Mucosa of rectum (tissue), 2 donors: Measurements from ENCODE around the gene SEMA3C.
A peak's percentile ranks its signal among the peaks of the same experiment; 100 is the strongest.

Experiments used
- H3K27ac ChIP-seq, 2 donors: one replicate each; pipeline ENCODE4 v1.7.0; 2013; ENCODE audit warnings: inconsistent platforms in 2 of 2, low read depth in 2 of 2, low read length in 2 of 2
- H3K27me3 ChIP-seq, 2 donors: one replicate each; pipeline ENCODE4 v1.7.0; 2013; ENCODE audit warnings: low read length in 2 of 2; ENCODE audit not compliant: control insufficient read depth in 2 of 2, insufficient read depth in 2 of 2
- H3K36me3 ChIP-seq, 2 donors: one replicate each; pipeline ENCODE4 v1.7.0; 2013; ENCODE audit warnings: low read length in 2 of 2; ENCODE audit not compliant: control insufficient read depth in 2 of 2, insufficient read depth in 2 of 2
- H3K4me1 ChIP-seq, 2 donors: one replicate each; pipeline ENCODE4 v1.7.0; 2013; ENCODE audit warnings: low read length in 2 of 2, mild to moderate bottlenecking in 1 of 2; ENCODE audit not compliant: control insufficient read depth in 2 of 2, insufficient read depth in 2 of 2
- H3K4me3 ChIP-seq, 2 donors: one replicate each; pipeline ENCODE4 v1.7.0; 2013; ENCODE audit warnings: low read length in 2 of 2
- H3K9ac ChIP-seq, 2 donors: one replicate each; pipeline ENCODE4 v1.7.0; 2013; ENCODE audit warnings: low read length in 2 of 2, low read depth in 1 of 2, mild to moderate bottlenecking in 1 of 2
- H3K9me3 ChIP-seq, 2 donors: one replicate each; pipeline ENCODE4 v1.7.0; 2013; ENCODE audit warnings: low read length in 2 of 2; ENCODE audit not compliant: control insufficient read depth in 2 of 2
- donor health status: healthy.
- donor health status: Normal muscosa, but diverticular disease.

SEMA3C gene

DNA sequence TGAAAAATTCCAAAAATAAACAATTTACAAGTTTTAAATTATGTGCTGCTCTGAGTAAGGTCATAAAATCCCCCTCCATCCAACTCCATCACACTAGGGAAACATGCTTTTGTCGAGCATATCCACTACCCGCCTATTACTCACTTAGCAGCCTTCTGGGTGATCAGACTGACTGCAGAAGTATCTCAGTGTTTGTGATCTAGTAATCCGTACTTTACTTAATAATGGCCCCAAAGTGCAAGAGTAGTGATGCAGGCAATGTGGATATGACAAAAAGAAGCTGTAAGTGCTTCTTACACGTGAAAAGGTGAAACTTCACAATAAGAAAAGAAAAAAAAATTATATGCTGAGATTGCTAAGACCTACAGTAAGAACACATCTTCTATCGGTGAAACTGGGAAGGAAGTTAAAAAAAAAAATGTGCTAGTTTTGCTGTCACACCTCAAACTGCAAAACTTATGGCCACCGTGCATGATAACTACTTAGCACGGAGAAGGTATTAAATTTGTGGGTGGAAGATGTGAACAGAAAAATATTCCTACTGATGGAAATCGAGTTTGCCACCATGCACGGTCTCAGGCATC, 43.2 kb downstream of the SEMA3C start:
- Histone ChIP-seq H3K27me3 (no peaks in the 10 kb centered on the region), H3K9ac (no peak overlapping the region), H3K4me3 (no peak overlapping the region), H3K27ac (no peak overlapping the region), H3K4me1 (peaks cover 5 to 16% of the 10 kb centered on the region in 2 donors), H3K36me3 (no peaks in the 10 kb centered on the region), H3K9me3 (no peaks in the 10 kb centered on the region)

DNA sequence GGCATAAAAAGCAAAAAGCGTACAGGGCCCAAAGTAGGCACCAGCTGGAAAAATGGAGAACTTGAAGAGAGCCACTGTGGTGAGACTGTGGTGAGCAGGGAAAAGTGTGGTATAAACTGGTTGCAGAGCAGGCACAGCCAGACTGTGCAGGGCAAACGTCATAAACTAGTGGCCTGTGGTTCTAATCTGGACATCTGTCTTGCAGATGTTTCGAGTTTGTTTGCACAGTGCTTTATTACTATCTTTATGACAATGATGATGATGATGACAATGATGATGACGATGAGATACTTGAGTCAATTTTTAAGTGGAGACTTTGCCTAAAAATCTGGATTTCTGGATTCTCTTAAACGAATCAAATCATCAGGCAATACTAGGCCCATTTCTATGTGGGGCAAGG, 45.7 kb downstream of the SEMA3C start:
- no peaks in the 10 kb centered on the region for H3K27me3 ChIP-seq
- no peak overlapping the region for H3K4me3 ChIP-seq
- H3K36me3 ChIP-seq = no peaks in the 10 kb centered on the region
- no peak overlapping the region for H3K9ac ChIP-seq
- H3K9me3 ChIP-seq = no peaks in the 10 kb centered on the region
- no peak overlapping the region for H3K27ac ChIP-seq
- peaks cover 13 to 30% of the 10 kb centered on the region in 2 donors for H3K4me1 ChIP-seq

DNA sequence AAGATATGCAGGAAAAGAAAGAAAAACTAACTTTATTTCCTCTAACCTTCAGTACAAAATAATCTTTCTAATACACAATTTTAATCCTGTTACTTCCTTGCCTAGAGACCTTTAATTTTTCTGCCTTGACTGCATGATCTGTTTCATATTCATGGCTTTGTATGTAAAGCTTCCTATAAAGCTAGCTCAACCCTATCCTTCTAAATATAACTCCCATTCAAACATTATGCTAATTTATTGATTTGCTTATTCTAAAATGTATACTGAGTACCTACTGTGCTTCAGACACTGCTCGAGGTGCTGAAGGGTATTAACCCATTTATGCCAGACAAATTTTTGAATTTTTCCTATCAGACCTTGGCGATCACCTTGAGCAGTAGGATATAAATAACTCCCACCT, 47.6 kb downstream of the SEMA3C start:
- H3K36me3 ChIP-seq = no peaks in the 10 kb centered on the region
- H3K9ac ChIP-seq = no peak overlapping the region
- H3K4me3 ChIP-seq = no peak overlapping the region
- H3K9me3 ChIP-seq = no peaks in the 10 kb centered on the region
- peaks cover 13 to 21% of the 10 kb centered on the region in 2 donors for H3K4me1 ChIP-seq
- H3K27ac ChIP-seq = peak overlapping the region in 1 of 2 donors; percentile 74
- no peaks in the 10 kb centered on the region for H3K27me3 ChIP-seq

DNA sequence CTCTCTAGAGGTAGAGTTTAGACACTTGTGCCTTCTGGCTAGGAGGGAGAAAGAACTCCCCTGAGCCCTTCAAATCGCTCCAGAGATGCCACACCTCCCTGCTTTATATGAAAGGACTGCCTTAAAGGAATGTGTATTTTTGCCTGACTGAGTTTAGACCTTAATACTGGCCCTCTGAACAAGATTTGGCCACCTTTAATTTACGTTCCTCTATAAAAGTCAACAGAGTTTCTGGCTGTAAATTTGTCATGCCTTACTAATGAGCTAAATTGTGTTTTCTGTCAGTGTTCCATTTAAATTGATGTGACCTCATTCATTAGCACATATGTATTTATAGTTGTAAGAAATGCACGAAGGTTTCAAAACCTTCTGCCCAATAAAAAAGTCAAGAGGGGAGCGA, 48.0 kb downstream of the SEMA3C start:
- H3K27ac ChIP-seq = peak overlapping the region; percentile 32 to 74
- no peak overlapping the region for H3K9ac ChIP-seq
- no peaks in the 10 kb centered on the region for H3K27me3 ChIP-seq
- peaks cover 13 to 21% of the 10 kb centered on the region in 2 donors for H3K4me1 ChIP-seq
- H3K9me3 ChIP-seq = no peaks in the 10 kb centered on the region
- no peak overlapping the region for H3K4me3 ChIP-seq
- no peaks in the 10 kb centered on the region for H3K36me3 ChIP-seq

DNA sequence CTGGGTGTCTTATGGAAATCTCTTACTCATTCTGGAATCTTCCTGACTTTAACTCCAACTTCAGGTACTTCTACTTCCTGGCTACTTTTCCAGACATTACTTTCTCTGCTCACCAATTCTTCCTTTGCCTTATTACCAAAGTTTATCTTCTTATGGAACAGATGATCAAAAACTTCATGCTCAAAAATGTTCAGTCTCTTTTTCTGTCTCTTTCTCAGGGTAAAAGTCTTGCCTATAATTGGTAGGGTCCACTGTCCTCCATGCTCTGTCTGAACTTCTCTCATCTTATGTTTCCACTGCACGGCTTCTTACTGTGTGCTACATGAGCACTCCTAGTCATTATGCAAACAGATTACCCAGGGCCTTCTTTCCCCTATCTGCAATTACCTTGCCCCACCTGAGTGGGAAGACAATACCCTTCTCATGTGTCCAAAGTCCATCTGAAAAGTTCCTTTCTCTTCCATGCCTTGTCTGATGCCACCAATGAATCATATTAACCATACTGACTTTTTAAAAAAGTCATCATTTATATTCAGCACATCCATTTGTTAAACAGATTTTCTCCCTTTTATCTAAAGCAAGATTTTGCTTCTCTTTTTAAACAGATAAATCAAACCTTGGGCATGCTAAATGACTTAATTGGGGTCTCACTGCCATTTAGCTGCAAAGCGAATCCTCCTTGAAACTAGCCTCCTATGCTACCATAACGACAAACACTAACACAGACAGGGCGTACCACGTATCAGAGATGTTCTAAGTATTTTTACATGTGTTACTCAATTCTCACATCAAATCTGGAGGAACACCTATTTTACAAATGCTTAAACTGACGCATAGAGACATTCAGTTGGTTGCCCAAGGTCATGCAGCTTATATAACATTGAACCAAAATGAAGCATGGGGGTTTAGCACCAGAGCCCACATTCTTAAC, 48.8 kb downstream of the SEMA3C start:
- Histone ChIP-seq H3K9ac (no peak overlapping the region), H3K27ac (peak overlapping the region; percentile 67 to 74), H3K36me3 (no peaks in the 10 kb centered on the region), H3K9me3 (no peaks in the 10 kb centered on the region), H3K4me1 (peaks cover 13 to 21% of the 10 kb centered on the region in 2 donors), H3K27me3 (no peaks in the 10 kb centered on the region), H3K4me3 (peak overlapping the region; percentile 13 to 20)

DNA sequence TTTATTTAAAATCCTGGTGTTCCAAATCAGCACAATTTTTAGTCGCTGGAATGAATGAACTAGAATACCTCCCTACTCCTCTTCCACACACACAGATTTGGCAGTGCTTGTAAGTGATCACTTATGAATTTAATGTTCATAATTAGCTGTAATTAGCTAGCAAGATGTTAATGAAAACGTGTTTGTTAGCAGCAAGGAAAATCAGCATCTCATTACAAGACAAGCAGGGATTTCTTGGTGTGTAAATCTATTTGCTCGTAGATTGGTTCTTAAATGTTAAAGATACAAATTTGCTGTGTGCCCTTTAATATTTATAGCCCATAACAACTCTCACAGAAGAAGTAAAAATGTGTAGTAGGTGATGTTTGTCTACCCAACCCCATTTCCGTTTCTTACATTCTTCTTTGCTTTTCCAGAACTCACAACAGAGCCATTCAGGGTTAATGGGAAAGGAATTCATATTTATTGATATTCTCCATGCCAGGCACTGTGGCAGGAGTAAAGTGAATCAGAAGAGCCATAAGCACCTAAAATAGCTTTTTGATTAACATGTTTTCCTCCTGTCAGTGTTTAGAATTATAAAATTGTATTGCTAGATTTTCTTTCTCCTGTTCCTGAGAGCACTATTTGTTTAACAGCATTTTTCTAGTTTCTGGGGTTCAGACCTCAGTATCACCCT, 49.6 kb downstream of the SEMA3C start:
- Histone ChIP-seq H3K27ac (peak overlapping the region; percentile 67 to 74), H3K4me1 (peaks cover 13 to 21% of the 10 kb centered on the region in 2 donors)

DNA sequence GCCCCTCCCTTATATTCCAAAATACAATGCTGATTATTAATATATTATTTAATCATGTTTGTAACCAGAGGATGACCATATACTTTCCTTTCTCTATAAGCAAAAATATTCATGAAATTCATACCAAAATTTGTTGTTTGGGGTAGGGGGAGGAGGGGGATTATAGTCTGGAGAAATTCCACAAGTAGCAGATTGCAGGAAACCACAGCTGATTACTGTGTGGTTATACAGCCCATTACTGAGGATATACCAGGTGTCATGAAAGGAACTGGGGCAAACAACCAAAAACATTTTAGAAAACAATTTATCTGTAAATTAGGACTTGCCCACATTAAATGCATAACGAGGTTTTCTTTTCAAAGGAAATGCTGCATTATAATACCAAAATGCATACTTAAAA, 50.3 kb downstream of the SEMA3C start:
- Histone ChIP-seq H3K4me1 (peaks cover 13 to 21% of the 10 kb centered on the region in 2 donors), H3K4me3 (no peak overlapping the region), H3K9me3 (no peaks in the 10 kb centered on the region), H3K27me3 (no peaks in the 10 kb centered on the region), H3K27ac (no peak overlapping the region), H3K9ac (no peak overlapping the region), H3K36me3 (no peaks in the 10 kb centered on the region)

More for the DNA sequence above, 49.6 kb downstream of the SEMA3C start:
- no peaks in the 10 kb centered on the region for H3K36me3 ChIP-seq
- peak overlapping the region in 1 of 2 donors; percentile 20 for H3K4me3 ChIP-seq
- no peaks in the 10 kb centered on the region for H3K27me3 ChIP-seq
- H3K9me3 ChIP-seq = no peaks in the 10 kb centered on the region
- no peak overlapping the region for H3K9ac ChIP-seq

DNA sequence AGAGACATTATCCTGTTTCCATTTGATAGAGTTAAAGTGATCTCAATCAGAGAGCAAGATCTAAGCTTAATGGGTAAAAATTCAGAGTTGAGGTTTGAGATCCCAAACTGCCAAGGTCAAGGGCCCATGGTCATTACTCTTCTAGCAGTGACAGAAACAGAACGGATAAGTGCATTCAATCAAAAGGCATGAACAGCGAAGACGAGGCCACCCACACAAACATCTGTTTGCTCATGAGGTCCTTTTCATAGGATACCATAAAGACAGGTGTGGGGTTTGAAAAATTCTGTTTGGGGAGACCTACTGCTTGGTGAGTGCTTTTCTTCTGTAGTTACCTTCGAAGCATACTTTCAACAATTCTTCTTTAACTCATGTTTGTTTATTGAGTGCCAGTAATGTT, 58.3 kb downstream of the SEMA3C start:
- Histone ChIP-seq H3K9ac (no peak overlapping the region), H3K4me1 (peaks cover 0 to 6% of the 10 kb centered on the region in 2 donors), H3K4me3 (no peak overlapping the region), H3K9me3 (no peaks in the 10 kb centered on the region), H3K36me3 (no peaks in the 10 kb centered on the region), H3K27ac (no peak overlapping the region), H3K27me3 (no peaks in the 10 kb centered on the region)

DNA sequence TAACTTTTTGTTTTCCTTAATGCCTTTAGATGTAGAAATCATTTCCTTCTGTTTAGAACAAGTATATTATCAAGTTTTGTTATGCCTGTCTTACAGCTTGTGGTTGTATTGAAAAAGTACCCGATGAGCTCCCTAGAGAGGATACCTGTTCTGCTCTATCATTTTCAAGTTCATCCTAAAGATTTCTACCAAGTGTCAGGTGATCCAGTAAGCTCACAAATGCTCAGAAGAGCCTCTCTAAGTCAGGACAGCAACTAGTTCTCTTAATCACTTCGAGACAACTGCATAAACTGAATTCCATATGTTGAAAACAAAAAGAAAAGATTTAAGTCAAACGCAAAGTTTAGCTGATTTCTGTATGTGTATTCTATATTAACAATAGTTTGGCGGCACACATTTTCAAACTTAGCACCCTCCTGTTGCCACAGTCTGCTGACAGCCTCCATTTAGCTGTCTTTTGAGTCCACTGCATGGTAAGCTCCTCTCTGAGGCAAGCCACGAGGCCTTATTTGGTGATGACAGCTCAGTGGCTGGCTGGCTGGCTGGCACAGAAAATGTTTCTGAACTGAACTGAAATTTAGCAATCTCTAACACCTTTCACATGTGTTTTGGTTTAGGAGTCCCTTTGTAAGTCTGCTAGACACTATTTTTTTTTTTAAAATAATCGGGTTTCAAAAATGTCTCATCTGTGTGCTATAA, 59.4 kb downstream of the SEMA3C start:
- Histone ChIP-seq H3K9me3 (no peaks in the 10 kb centered on the region), H3K4me3 (no peak overlapping the region), H3K36me3 (no peaks in the 10 kb centered on the region), H3K27me3 (no peaks in the 10 kb centered on the region), H3K9ac (no peak overlapping the region), H3K27ac (no peak overlapping the region), H3K4me1 (peaks cover 0 to 6% of the 10 kb centered on the region in 2 donors)
